ENCODE data around the gene LIX1L. TPM values are rescaled to one million over a fixed set of nuclear protein-coding genes. Genes with fewer than 3 reads are reported as not detected.

LIX1L gene
- total and polyA plus RNA-seq, 2 donors (not counting 3 experiments of a cell fraction or from before 2014, with no cell fraction given) = 54.9 to 56.4 TPM

DNA sequence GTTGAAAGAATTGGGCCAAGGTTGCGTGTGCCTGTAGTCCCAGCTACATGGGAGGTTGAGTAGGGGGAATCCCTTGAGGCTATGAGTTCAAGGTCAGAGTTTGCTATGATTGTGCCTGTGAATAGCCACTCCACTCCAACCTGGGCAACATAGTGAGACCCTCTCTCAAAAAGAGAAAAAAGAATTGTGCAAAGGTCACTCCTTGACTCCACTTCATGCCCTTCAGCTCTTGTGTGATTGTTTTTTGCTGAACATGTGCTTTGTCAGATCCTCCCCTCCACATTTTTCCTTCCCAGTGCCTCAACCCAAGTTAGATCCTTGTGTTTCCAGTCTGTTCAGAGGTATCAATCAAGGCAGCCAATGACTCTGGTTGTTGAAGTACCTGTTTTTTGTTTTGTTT is 30.1 kb upstream of the LIX1L start:
- dilution Hi-C loops (cut with MboI; ENCODE audit: extremely low pct_ligation_motif_present, low sequenced_read_pairs) (no loop called here), intact Hi-C loops (cut with micrococcal nuclease) (no loop called here)
- H3K9me3 ChIP-seq (replicated peaks; ENCODE audit: control insufficient read depth, insufficient read depth, low read length) = no peaks in the 10 kb centered on the region
- DNase-seq (ENCODE audit: low read depth, low spot score) (no peak), FAIRE-seq (no peak)
- BruUV-seq (replicated peaks) = no TSS peak
- ChIA-PET CTCF (interaction anchor here (1.3 to 20.0 kb wide), 2 partner anchors 11 to 18 kb away, joined by 3 to 496 read pairs; no protein-coding TSS in a partner anchor), POLR2A (no interaction called here)
- H3K27me3 ChIP-seq (ENCODE audit: control insufficient read depth in 2 of 2, insufficient read depth in 2 of 2, low read length in 2 of 2) = no peaks in the 10 kb centered on the region
- no peak overlapping the region for H3K27ac ChIP-seq (ENCODE audit: insufficient read depth, low read depth, low read length)
- H3K4me1 ChIP-seq (ENCODE audit: control insufficient read depth, extremely low read depth, insufficient read depth, low read length) = peaks cover 4% of the 10 kb centered on the region
- H3K9ac ChIP-seq (replicated peaks; ENCODE audit: extremely low read depth, insufficient read depth, low read length) = no peak overlapping the region
- no peaks in the 10 kb centered on the region for H3K9me1 ChIP-seq (replicated peaks; ENCODE audit: control insufficient read depth, extremely low read depth, insufficient read depth, low read length)
- H4K20me1 ChIP-seq (replicated peaks; ENCODE audit: control insufficient read depth, extremely low read depth, insufficient read depth, low read length) = no peaks in the 10 kb centered on the region
- no peak overlapping the region for H3K4me3 ChIP-seq (replicated peaks in 1 of 3; ENCODE audit: insufficient read depth in 1 of 3, low read depth in 1 of 3, low read length in 3 of 3)
- H3K36me3 ChIP-seq (ENCODE audit: control insufficient read depth in 2 of 2, extremely low read depth in 1 of 2, insufficient read depth in 2 of 2, low read length in 2 of 2) = peaks cover 0 to 3% of the 10 kb centered on the region in 2 experiments
- TF ChIP-seq EZH2 (IDR thresholded peaks at IDR 0.05; ENCODE audit: borderline replicate concordance, low read depth, low read length, severe bottlenecking) (no peak), JUN (IDR thresholded peaks at IDR 0.05; ENCODE audit: borderline replicate concordance, insufficient read depth, insufficient read length, low read depth) (no peak), GATA2 (IDR thresholded peaks at IDR 0.05; ENCODE audit: insufficient read depth, insufficient read length, low read depth, low read length) (no peak), POLR2A (IDR thresholded peaks at IDR 0.05; ENCODE audit: low read depth, low read length) (no peak), FOS (IDR thresholded peaks at IDR 0.05; ENCODE audit: borderline replicate concordance, insufficient read depth, low read length) (no peak), MYC (IDR thresholded peaks at IDR 0.05; ENCODE audit: low read depth, low read length) (no peak), POLR2AphosphoS5 (IDR thresholded peaks at IDR 0.05; ENCODE audit: insufficient read depth, low read depth, low read length) (no peak)
- TF ChIP-seq, protein P1, sequence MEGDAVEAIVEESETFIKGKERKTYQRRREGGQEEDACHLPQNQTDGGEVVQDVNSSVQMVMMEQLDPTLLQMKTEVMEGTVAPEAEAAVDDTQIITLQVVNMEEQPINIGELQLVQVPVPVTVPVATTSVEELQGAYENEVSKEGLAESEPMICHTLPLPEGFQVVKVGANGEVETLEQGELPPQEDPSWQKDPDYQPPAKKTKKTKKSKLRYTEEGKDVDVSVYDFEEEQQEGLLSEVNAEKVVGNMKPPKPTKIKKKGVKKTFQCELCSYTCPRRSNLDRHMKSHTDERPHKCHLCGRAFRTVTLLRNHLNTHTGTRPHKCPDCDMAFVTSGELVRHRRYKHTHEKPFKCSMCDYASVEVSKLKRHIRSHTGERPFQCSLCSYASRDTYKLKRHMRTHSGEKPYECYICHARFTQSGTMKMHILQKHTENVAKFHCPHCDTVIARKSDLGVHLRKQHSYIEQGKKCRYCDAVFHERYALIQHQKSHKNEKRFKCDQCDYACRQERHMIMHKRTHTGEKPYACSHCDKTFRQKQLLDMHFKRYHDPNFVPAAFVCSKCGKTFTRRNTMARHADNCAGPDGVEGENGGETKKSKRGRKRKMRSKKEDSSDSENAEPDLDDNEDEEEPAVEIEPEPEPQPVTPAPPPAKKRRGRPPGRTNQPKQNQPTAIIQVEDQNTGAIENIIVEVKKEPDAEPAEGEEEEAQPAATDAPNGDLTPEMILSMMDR (IDR thresholded peaks at IDR 0.05; ENCODE audit: extremely low read depth in 1 of 2, insufficient read depth in 1 of 2, low read depth in 1 of 2, low read length in 2 of 2) = no peak
- TF ChIP-seq, protein P2, sequence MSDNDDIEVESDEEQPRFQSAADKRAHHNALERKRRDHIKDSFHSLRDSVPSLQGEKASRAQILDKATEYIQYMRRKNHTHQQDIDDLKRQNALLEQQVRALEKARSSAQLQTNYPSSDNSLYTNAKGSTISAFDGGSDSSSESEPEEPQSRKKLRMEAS (IDR thresholded peaks at IDR 0.05; ENCODE audit: insufficient read depth, insufficient read length) = no peak
- no peak overlapping the region for H2AFZ ChIP-seq (ENCODE audit: low read depth, low read length)
- no peak overlapping the region for H3K4me2 ChIP-seq (ENCODE audit: insufficient read depth, low read length)
- no peaks in the 10 kb centered on the region for H3K79me2 ChIP-seq (ENCODE audit: control insufficient read depth, insufficient read depth, low read length)
